Activated CD8-positive, alpha-beta memory T cell treated with anti-CD3 and anti-CD28 coated beads, Interleukin-2, amount 50 U/mL, for 24 hours (primary cell): ENCODE results near the gene GABRA4.

Experiments
- DNase-seq: peaks from one replicate; pipeline ENCODE4 v3.0.0-alpha.2; 2020; ENCODE audit errors: extremely low read depth

GABRA4 gene

GRCh38 chr4:46993075-46994006, at the start of gene GABRA4:
TSS of gene GABRA4 (minus strand) at chr4:46993581. CDS start at chr4:46993424, 157 bp downstream.
- no peak for DNase-seq

DNA sequence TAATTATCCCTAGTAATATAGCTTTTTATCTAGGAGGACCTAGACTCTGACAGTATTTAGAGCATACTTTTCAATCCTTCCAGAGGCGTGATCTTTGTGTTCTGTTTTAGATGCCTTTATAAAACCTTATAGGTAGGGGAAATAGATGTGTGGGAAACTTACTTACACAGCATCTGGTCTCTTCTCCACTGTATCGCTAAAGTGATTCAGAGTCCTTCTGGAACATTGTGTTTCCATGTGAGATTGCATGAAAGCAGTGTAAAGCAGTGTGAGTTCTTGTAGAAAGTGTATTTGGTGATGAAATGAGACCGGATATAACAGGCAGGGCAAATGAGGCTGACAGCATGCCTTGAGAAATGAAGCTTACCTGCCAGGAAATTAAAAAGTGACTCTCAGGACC, 47.4 kb upstream of the GABRA4 start:
- no peak for DNase-seq

GRCh38 chr4:47038263-47038662, 44.9 kb upstream of the GABRA4 start:
- no peak for DNase-seq

GRCh38 chr4:47032405-47033106, 39.2 kb upstream of the GABRA4 start:
- no peak for DNase-seq

DNA sequence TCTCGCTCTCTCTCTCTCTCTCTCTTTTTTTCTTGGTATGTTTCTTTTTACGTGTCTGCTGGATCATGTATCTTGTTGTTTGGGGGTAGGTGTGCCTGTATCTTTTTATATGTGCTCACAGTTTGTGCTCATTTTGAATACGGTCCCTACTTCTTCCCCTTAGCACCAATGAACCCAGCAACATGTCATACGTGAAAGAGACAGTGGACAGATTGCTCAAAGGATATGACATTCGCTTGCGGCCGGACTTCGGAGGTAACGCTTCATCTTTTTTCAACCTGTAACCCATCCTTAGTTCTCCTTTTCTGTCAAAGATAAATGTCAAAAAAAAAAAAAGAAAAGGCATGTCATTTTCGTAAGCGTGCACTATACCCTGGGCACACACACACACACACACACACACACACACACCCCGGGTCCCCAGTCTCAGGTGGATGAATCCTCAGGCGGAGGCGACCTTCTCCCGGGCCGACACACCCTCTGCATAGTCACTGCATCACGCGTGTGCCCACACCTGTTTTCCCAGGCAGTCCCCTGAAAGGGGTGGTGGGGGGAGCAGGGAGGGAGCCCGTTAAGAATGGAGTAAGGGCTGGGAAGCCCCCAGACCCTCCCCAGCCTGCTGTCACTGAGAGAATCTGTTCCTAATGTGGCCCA, 38.5 kb upstream of the GABRA4 start:
- DNase-seq, result no peak

DNA sequence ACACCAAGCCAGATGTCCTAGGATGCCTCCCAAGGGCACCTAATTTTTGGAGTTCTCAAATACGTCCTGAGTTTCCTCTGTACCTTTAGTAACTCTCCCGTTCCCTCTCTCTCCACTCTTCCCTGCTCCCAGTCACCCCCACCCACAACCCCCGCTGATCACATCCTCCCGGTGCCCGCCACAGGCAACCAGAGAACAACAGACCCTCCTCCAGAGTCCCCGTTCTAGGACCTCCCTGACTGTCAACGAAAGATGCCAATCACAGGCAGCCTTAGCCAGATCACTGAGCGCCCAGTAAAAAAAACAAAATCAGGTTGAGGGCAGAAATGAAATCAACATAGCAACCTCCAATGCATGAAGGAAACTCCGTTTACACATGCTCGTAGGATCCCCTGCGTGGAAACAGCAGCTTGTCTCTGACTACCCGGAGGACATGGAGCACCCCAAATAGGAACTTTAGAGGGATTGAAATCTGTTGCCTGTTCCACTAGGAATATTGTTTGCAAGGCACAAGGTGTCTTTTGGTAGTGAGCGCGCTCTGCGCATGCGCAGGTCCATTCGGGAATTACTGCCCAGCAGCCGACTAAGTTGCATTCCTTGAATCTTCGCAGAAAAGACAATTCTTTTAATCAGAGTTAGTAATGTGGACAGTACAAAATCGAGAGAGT, 37.8 kb upstream of the GABRA4 start, which contains the start of gene GABRB1:
Gene GABRB1, plus strand, starts transcription at position 557 of the 668 bp plus-strand sequence.
- DNase-seq, result no peak

DNA sequence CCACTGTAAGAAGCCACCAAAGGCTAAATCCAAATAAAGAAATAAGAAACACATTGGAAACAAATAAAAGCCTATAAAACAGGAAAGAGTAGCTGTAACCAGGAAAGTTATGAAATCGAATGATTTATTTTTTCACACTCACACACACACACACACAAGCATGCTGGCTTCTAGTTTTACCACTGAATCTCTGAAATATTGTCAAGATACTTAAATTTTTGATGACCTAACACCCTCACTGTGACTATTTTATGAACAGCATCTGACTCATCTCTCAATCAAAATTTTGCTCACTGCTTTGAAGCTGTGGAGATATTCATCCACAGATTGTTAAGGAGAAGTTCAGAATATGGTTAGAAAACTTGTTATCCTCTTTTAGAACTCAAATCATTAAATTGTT, 24.1 kb upstream of the GABRA4 start:
- DNase-seq, result no peak

DNA sequence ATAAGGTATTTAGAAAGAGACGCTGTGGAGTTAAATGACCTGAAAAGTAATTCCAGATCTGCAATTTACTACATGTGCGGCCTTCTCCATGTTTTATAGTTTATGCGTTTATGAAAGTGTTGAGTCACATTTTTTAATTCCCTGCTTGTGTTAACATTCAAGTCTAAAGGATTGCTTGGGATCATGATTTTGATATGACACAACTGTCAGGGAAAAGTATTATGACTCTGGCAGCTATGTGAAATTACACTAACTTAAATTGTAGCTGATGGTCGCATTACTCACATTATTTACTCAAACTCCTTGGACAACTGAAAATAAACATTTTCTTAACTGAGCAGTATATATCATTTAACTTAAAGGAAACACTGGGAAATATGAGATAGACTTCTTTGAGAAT, 23.7 kb upstream of the GABRA4 start:
- no peak for DNase-seq

GRCh38 chr4:47013373-47013772, 20.0 kb upstream of the GABRA4 start:
- no peak for DNase-seq

GRCh38 chr4:47012676-47013075, 19.3 kb upstream of the GABRA4 start:
- DNase-seq, result no peak

DNA sequence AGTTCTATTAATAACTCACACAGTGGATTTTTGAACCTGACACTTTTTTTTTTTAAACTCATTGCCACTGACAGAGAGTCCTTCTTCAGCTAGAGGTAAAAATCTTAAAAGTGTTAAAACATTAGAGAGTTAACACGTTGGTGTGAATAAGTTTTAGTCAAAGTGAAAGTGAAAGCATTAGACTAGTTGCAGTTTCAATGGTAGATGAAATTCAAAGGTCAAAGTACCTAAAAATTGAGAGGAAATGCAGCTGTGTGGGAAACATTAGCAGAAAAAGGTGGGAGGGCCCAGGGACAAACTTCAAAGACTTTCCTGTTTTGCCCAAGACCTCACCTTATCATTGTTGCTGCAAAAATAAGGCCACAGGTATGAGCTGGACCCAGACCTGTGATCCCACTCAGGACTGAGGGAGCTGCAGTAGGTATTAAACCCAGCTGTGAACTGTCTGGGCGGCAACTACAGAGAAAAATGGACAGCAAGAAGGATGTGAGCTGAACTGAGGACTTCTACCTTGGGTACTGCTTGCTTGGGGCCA, 17.6 kb upstream of the GABRA4 start:
- no peak for DNase-seq

- no peak for DNase-seq
Observed at GRCh38 chr4:47010347-47010911, 17.0 kb upstream of the GABRA4 start.

DNA sequence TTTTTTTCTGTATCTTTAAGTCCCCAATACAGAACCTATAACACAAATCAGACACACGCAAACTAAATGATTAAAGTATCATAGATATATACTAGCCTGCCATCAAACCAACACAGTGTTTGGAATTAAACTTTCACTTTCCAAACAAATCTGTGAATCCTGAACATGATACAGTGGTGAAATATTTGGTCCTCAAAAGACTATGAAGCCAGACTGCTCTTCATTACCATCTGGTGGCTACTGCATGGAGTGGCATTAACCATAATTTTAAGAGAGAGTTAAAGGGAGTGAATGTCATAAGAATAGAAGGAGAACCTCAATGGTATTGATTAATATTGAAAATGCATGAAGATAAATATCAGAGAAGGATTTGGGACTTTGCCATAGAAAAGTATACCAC, 9.2 kb upstream of the GABRA4 start:
- DNase-seq, result no peak

- DNase-seq, result no peak
Observed at GRCh38 chr4:47000406-47000805, 7.0 kb upstream of the GABRA4 start.

DNA sequence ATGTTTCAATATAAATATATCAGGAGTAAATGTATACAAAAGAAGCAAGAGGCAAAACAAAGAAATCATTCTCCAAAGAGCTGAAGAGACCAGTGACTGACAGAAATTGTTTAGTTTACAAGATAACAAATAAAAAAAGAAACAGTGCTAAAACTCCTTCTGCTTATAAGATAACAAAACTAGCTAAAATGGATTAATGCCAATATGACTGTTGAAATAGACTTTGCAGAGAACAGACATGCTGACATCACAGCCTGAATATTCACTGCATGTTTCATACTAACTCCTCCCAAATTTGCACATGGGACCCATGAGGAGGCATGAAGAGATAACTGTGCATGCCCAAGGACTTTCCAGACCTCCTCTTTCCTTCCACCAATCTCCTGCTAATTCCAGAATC, 6.2 kb upstream of the GABRA4 start:
- DNase-seq, result no peak

DNA sequence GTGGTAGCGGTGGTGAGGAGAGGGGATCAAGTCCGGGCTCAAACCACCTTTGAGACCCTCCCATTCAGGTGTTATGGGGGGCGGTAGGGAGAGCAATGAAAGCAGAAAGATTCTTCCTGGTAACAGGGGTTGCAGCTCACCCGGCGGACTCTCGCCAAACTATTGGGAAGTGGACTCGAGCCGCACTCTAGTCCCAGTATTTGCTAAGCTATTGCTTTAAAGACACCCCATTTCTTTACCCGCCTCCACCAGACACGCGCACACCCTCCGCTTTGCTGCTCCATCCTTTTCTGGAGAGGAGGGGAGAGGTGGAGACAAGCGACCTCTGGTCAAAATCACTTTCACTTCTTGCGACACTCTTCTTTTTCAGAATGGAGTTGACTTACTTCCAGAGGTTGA, 625 bp upstream of the GABRA4 start:
- DNase-seq, result no peak

- no peak for DNase-seq
Observed at GRCh38 chr4:46992338-46992737, 1.0 kb downstream of the GABRA4 start.

- no peak for DNase-seq
Observed at GRCh38 chr4:46986922-46987638, 6.3 kb downstream of the GABRA4 start.

DNA sequence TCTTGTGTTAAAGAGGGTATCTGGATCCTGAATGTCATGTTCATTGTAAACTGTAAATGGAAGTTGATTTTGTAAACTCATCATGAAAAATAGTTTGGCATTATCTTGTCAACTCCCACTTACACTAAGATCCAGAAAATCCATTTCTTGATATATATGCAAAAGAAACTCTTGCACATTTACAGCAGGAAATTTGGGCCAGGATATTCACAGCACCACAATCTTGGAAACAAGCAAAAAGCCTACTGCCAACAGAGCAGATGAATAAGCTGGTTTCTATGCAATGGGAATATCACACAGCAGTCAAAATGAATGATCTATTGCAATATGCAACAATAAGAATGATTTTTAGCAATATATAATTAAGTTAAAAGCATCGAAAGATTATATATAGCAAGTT, 8.6 kb downstream of the GABRA4 start:
- no peak for DNase-seq

- no peak for DNase-seq
Observed at GRCh38 chr4:46980851-46981250, 12.5 kb downstream of the GABRA4 start.

- no peak for DNase-seq
Observed at GRCh38 chr4:46979726-46980125, 13.7 kb downstream of the GABRA4 start.
